ENCODE results near the gene ROR2.

Gene ROR2

GRCh38 chr9:91606255-91606995 is 343.6 kb downstream of the ROR2 start:
- no peak for DNase-seq (ENCODE audit: extremely low spot score)
- TF ChIP-seq SUZ12 (IDR thresholded peaks at IDR 0.05) (no peak), L3MBTL2 (conservative IDR thresholded peaks at IDR 0.05) (no peak), LEF1 (IDR thresholded peaks at IDR 0.05; ENCODE audit: borderline replicate concordance) (no peak), FOXA1 (IDR thresholded peaks at IDR 0.05) (no peak), ELF4 (IDR thresholded peaks at IDR 0.05) (no peak), BHLHE40 (IDR thresholded peaks at IDR 0.05; ENCODE audit: borderline replicate concordance) (no peak), ARNT (IDR thresholded peaks at IDR 0.05) (no peak), NFRKB (IDR thresholded peaks at IDR 0.05) (no peak), SP1 (IDR thresholded peaks at IDR 0.05) (no peak), ZNF384 (IDR thresholded peaks at IDR 0.05) (no peak), FOXM1 (IDR thresholded peaks at IDR 0.05; ENCODE audit: borderline replicate concordance) (no peak), PKNOX1 (IDR thresholded peaks at IDR 0.05) (no peak)
- POLR2A ChIA-PET: no interaction called here
- CTCF ChIA-PET: no interaction called here

- POLR2A ChIA-PET: no interaction called here
- TF ChIP-seq SP1 (IDR thresholded peaks at IDR 0.05): no peak
- TF ChIP-seq L3MBTL2 (conservative IDR thresholded peaks at IDR 0.05): no peak
- TF ChIP-seq HDGF (IDR thresholded peaks at IDR 0.05; ENCODE audit: borderline replicate concordance): no peak
- TF ChIP-seq TARDBP (IDR thresholded peaks at IDR 0.05): no peak
- no peak for DNase-seq (ENCODE audit: extremely low spot score)
- CTCF ChIA-PET: no interaction called here
Observed at GRCh38 chr9:91604451-91605179, 345.4 kb downstream of the ROR2 start.

GRCh38 chr9:91603932-91604331 is 346.1 kb downstream of the ROR2 start:
- POLR2A ChIA-PET: no interaction called here
- CTCF ChIA-PET: interaction anchor here (0.6 kb wide), 1 partner anchor 64 kb away, joined by 3 read pairs; no protein-coding TSS in a partner anchor
- TF ChIP-seq FOXM1 (IDR thresholded peaks at IDR 0.05; ENCODE audit: borderline replicate concordance) (no peak), BHLHE40 (IDR thresholded peaks at IDR 0.05; ENCODE audit: borderline replicate concordance) (no peak), SP1 (IDR thresholded peaks at IDR 0.05) (no peak), ZNF384 (IDR thresholded peaks at IDR 0.05) (no peak)

GRCh38 chr9:91599564-91599963 is 350.5 kb downstream of the ROR2 start:
- TF ChIP-seq ARNT (IDR thresholded peaks at IDR 0.05): no peak
- TF ChIP-seq BHLHE40 (IDR thresholded peaks at IDR 0.05; ENCODE audit: borderline replicate concordance): no peak
- no peak for TF ChIP-seq HDGF (IDR thresholded peaks at IDR 0.05; ENCODE audit: borderline replicate concordance)
- TF ChIP-seq FOXA1 (IDR thresholded peaks at IDR 0.05): no peak
- TF ChIP-seq FOXM1 (IDR thresholded peaks at IDR 0.05; ENCODE audit: borderline replicate concordance): no peak
- TF ChIP-seq ELF4 (IDR thresholded peaks at IDR 0.05): no peak
- TF ChIP-seq LEF1 (IDR thresholded peaks at IDR 0.05; ENCODE audit: borderline replicate concordance): no peak
- TF ChIP-seq SUZ12 (IDR thresholded peaks at IDR 0.05): no peak
- TF ChIP-seq TARDBP (IDR thresholded peaks at IDR 0.05): no peak
- TF ChIP-seq NFRKB (IDR thresholded peaks at IDR 0.05): no peak
- no peak for TF ChIP-seq FOXK2 (IDR thresholded peaks at IDR 0.05)
- TF ChIP-seq CTBP1 (IDR thresholded peaks at IDR 0.05; ENCODE audit: borderline replicate concordance): no peak
- no peak for TF ChIP-seq SP1 (IDR thresholded peaks at IDR 0.05)
- no peak for TF ChIP-seq L3MBTL2 (conservative IDR thresholded peaks at IDR 0.05)
- DNase-seq (ENCODE audit: extremely low spot score): no peak
- CTCF ChIA-PET: no interaction called here
- POLR2A ChIA-PET: no interaction called here

More at GRCh38 chr9:91603932-91604331, 346.1 kb downstream of the ROR2 start:
- DNase-seq (ENCODE audit: extremely low spot score): no peak

- ChIA-PET CTCF (no interaction called here), POLR2A (no interaction called here)
- DNase-seq (ENCODE audit: extremely low spot score): no peak
- TF ChIP-seq ZNF384 (IDR thresholded peaks at IDR 0.05): no peak
- TF ChIP-seq TARDBP (IDR thresholded peaks at IDR 0.05): no peak
- no peak for TF ChIP-seq FOXK2 (IDR thresholded peaks at IDR 0.05)
- TF ChIP-seq BHLHE40 (IDR thresholded peaks at IDR 0.05; ENCODE audit: borderline replicate concordance): no peak
- no peak for TF ChIP-seq SP1 (IDR thresholded peaks at IDR 0.05)
Observed at GRCh38 chr9:91591627-91592026, 358.4 kb downstream of the ROR2 start.

GRCh38 chr9:91589101-91589553 is 360.9 kb downstream of the ROR2 start:
- POLR2A ChIA-PET: no interaction called here
- CTCF ChIA-PET: no interaction called here
- no peak for DNase-seq (ENCODE audit: extremely low spot score)
- TF ChIP-seq ZNF384 (IDR thresholded peaks at IDR 0.05): no peak

- ChIA-PET CTCF (no interaction called here), POLR2A (no interaction called here)
- no peak for TF ChIP-seq ELF4 (IDR thresholded peaks at IDR 0.05)
- TF ChIP-seq SP1 (IDR thresholded peaks at IDR 0.05): no peak
- TF ChIP-seq FOXA1 (IDR thresholded peaks at IDR 0.05): no peak
- no peak for TF ChIP-seq BHLHE40 (IDR thresholded peaks at IDR 0.05; ENCODE audit: borderline replicate concordance)
- TF ChIP-seq SUZ12 (IDR thresholded peaks at IDR 0.05): no peak
- no peak for TF ChIP-seq NFRKB (IDR thresholded peaks at IDR 0.05)
- no peak for TF ChIP-seq L3MBTL2 (conservative IDR thresholded peaks at IDR 0.05)
- no peak for DNase-seq (ENCODE audit: extremely low spot score)
Observed at GRCh38 chr9:91586282-91586681, 363.7 kb downstream of the ROR2 start.

- DNase-seq (ENCODE audit: extremely low spot score): no peak
- TF ChIP-seq FOXM1 (IDR thresholded peaks at IDR 0.05; ENCODE audit: borderline replicate concordance) (no peak), SP1 (IDR thresholded peaks at IDR 0.05) (no peak), ZNF384 (IDR thresholded peaks at IDR 0.05) (no peak), FOXA1 (IDR thresholded peaks at IDR 0.05) (no peak), NFRKB (IDR thresholded peaks at IDR 0.05) (no peak), HDGF (IDR thresholded peaks at IDR 0.05; ENCODE audit: borderline replicate concordance) (no peak), ARNT (IDR thresholded peaks at IDR 0.05) (no peak), TARDBP (IDR thresholded peaks at IDR 0.05) (no peak), FOXK2 (IDR thresholded peaks at IDR 0.05) (no peak), L3MBTL2 (conservative IDR thresholded peaks at IDR 0.05) (no peak)
- POLR2A ChIA-PET: no interaction called here
- CTCF ChIA-PET: interaction anchor here (0.6 kb wide), 1 partner anchor 579 kb away, joined by 3 read pairs; no protein-coding TSS in a partner anchor
Observed at GRCh38 chr9:91583966-91584365, 366.1 kb downstream of the ROR2 start.

Data from HEK293T (cell line).